Liver (tissue), 9 donors: ENCODE results near the gene PLPPR2. TPM values are rescaled to one million over a fixed set of nuclear protein-coding genes. Genes with fewer than 3 reads are reported as not detected.
"Not testable (repeated sequence)": the region's sequence is repeated elsewhere in the genome, so short reads cannot be mapped to it uniquely, and the experiment has no call there.

Experiments
- DNase-seq: peaks from one replicate; pipeline ENCODE4 v3.0.0-alpha.2; 2017; ENCODE audit warnings: low spot score
- H3K27ac ChIP-seq, 2 donors: one replicate each; pipeline ENCODE4 v1.7.0; 2013; ENCODE audit warnings: inconsistent platforms in 2 of 2, low read length in 2 of 2, control low read depth in 1 of 2, low read depth in 1 of 2, mild to moderate bottlenecking in 1 of 2
- H3K27me3 ChIP-seq, 4 donors: one replicate each; pipeline versions ENCODE4 v1.6.1 to v1.7.0; 2013; ENCODE audit warnings: low read length in 3 of 4, inconsistent platforms in 1 of 4, mild to moderate bottlenecking in 1 of 4, moderate library complexity in 1 of 4; ENCODE audit not compliant: control insufficient read depth in 4 of 4, insufficient read depth in 4 of 4
- H3K36me3 ChIP-seq, 4 donors: one replicate each; pipeline versions ENCODE4 v1.6.1 to v1.7.0; 2013; ENCODE audit warnings: low read length in 3 of 4, mild to moderate bottlenecking in 3 of 4, low read depth in 1 of 4, moderate library complexity in 1 of 4; ENCODE audit not compliant: control insufficient read depth in 4 of 4, insufficient read depth in 3 of 4
- H3K4me1 ChIP-seq, 4 donors: one replicate each; pipeline versions ENCODE4 v1.6.1 to v1.7.0; 2013; ENCODE audit warnings: low read length in 3 of 4, mild to moderate bottlenecking in 3 of 4, moderate library complexity in 1 of 4; ENCODE audit not compliant: control insufficient read depth in 4 of 4, insufficient read depth in 4 of 4
- H3K4me3 ChIP-seq, 3 donors: one replicate each; pipeline versions ENCODE4 v1.6.1 to v1.7.0; 2013; ENCODE audit warnings: low read length in 3 of 3, control low read depth in 1 of 3, low read depth in 1 of 3, mild to moderate bottlenecking in 1 of 3
- H3K9ac ChIP-seq, 2 donors: one replicate each; pipeline ENCODE4 v1.7.0; 2013; ENCODE audit warnings: low read length in 2 of 2, mild to moderate bottlenecking in 2 of 2, moderate library complexity in 2 of 2, control low read depth in 1 of 2, low read depth in 1 of 2
- H3K9me3 ChIP-seq, 4 donors: one replicate each; pipeline versions ENCODE4 v1.6.1 to v1.7.0; 2013; ENCODE audit warnings: low read length in 3 of 4; ENCODE audit not compliant: control insufficient read depth in 4 of 4
- EGR1 ChIP-seq, 2 donors: IDR thresholded peaks; 2 replicates each; pipeline ENCODE4 v1.6.1; 2016 to 2018; ENCODE audit warnings: antibody characterized with exemption in 2 of 2, low read depth in 2 of 2
- FOXA2 ChIP-seq: IDR thresholded peaks from 2 replicates; pipeline ENCODE4 v1.6.1; 2016; ENCODE audit warnings: antibody characterized with exemption
- GABPA ChIP-seq, 2 donors: IDR thresholded peaks in 1 of 2; conservative IDR thresholded peaks in 1 of 2; 2 replicates each; pipeline ENCODE4 v1.6.1; 2016; ENCODE audit warnings: antibody characterized with exemption in 2 of 2, mild to moderate bottlenecking in 1 of 2, moderate library complexity in 1 of 2
- HNF4A ChIP-seq, 2 donors: conservative IDR thresholded peaks; 2 replicates each; pipeline ENCODE4 v1.6.1; 2016; ENCODE audit warnings: antibody characterized with exemption in 2 of 2, mild to moderate bottlenecking in 2 of 2
- HNF4G ChIP-seq: IDR thresholded peaks from 2 replicates; pipeline ENCODE4 v1.6.1; 2016; ENCODE audit warnings: antibody characterized with exemption
- JUND ChIP-seq, 2 donors: IDR thresholded peaks; 2 replicates each; pipeline ENCODE4 v1.6.1; 2016; ENCODE audit warnings: antibody characterized with exemption in 2 of 2
- NR2F2 ChIP-seq: IDR thresholded peaks from 2 replicates; pipeline ENCODE4 v1.6.1; 2016; ENCODE audit warnings: antibody characterized with exemption
- RAD21 ChIP-seq, 2 donors: IDR thresholded peaks; 2 replicates each; pipeline ENCODE4 v1.6.1; 2016; ENCODE audit warnings: antibody characterized with exemption in 2 of 2, mild to moderate bottlenecking in 2 of 2
- RXRA ChIP-seq, 2 donors: IDR thresholded peaks; 2 replicates each; pipeline ENCODE4 v1.6.1; 2017 to 2018; ENCODE audit warnings: antibody characterized with exemption in 2 of 2, mild to moderate bottlenecking in 1 of 2
- SP1 ChIP-seq: IDR thresholded peaks from 2 replicates; pipeline ENCODE4 v1.6.1; 2018; ENCODE audit warnings: antibody characterized with exemption, mild to moderate bottlenecking
- TAF1 ChIP-seq: conservative IDR thresholded peaks from 2 replicates; pipeline ENCODE4 v1.6.1; 2016; ENCODE audit warnings: antibody characterized with exemption, mild to moderate bottlenecking
- YY1 ChIP-seq: IDR thresholded peaks from 2 replicates; pipeline ENCODE4 v1.6.1; 2016; ENCODE audit warnings: antibody characterized with exemption, mild to moderate bottlenecking
- WGBS: extraction: QIAGEN DNeasy Blood & Tissue Kit; methylation state at CpG from one replicate; pipeline ENCODE4 v1.1.7; 2013; 5-methylcytosine and 5-hydroxymethylcytosine counted together
- polyA plus RNA-seq, 2 donors: library from polyadenylated mRNA; stranded (reverse) in 1 of 2; unstranded in 1 of 2; fragments of 200-250 nt in 1 of 2; fragments of >200 nt in 1 of 2; fragmentation: Nextera tagmentation in 1 of 2; extraction: Ambion mirVana in 1 of 2; gene quantifications; one replicate each; pipeline versions ENCODE4 v1.2.1 to v1.2.3, GENCODE V29; 2013 to 2015
- total RNA-seq, 2 donors: library from RNA; depleted of rRNA; stranded (reverse); fragments of >200 nt; gene quantifications; one replicate each; pipeline ENCODE4 v1.2.3, GENCODE V29; 2014
- TF ChIP-seq, protein P1 (sequence below): fragments of 150-350 bp; IDR thresholded peaks from 2 replicates; pipeline ENCODE4 v1.5.1; 2017; ENCODE audit warnings: improper control_type of control experiment, low read depth, low read length; ENCODE audit not compliant: missing input control
- TF ChIP-seq, protein P2 (sequence below): IDR thresholded peaks from 2 replicates; pipeline ENCODE4 v1.6.1; 2016; ENCODE audit warnings: antibody characterized with exemption
- TF ChIP-seq, protein P3 (sequence below): IDR thresholded peaks from 2 replicates; pipeline ENCODE4 v1.6.1; 2016; ENCODE audit warnings: antibody characterized with exemption, mild to moderate bottlenecking
- donor health status: healthy.
- donor health status: healthy.
- donor health status: healthy.
- donor health status: healthy.
- donor health status: healthy.

Gene PLPPR2
- total and polyA plus RNA-seq, 4 donors = 1.3 to 12.6 (median 7.3) TPM

DNA sequence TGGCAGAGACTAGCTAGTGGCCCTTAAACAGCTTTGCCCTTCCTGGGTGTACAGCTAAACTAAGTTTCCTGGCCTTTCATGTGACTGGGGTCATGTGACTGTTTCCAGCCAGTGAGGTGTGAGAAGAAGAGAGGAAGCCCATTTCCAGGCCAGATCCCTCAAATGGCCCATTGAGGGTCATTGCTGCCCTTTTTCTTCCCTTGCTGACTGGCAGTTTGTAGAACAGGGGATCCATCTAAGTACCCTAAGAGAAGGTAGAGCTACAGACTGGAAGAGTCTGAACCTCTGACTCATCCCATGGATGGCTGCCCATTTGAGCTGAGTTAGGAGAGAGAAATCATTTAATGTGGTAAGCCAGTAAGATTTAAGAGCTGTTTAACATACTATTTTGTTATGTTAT, 22.0 kb downstream of the PLPPR2 start:
- peak overlapping the region in 1 of 2 donors; percentile 9 for H3K27ac ChIP-seq
- H3K27me3 ChIP-seq = no peaks in the 10 kb centered on the region
- no peaks in the 10 kb centered on the region for H3K36me3 ChIP-seq
- peaks cover 8 to 55% (median 33%) of the 10 kb centered on the region in 4 donors for H3K4me1 ChIP-seq
- no peak for TF ChIP-seq YY1
- no peak for TF ChIP-seq RXRA (IDR thresholded peaks at IDR 0.05)
- TF ChIP-seq TAF1 = no peak
- TF ChIP-seq NR2F2 = no peak
- no peak for TF ChIP-seq SP1
- peak in 1 of 2 donors; percentile 67 for TF ChIP-seq JUND (IDR thresholded peaks at IDR 0.05)
- DNase-seq = no peak
- H3K9me3 ChIP-seq = no peaks in the 10 kb centered on the region
- no peak overlapping the region for H3K4me3 ChIP-seq
- no peak overlapping the region for H3K9ac ChIP-seq

DNA sequence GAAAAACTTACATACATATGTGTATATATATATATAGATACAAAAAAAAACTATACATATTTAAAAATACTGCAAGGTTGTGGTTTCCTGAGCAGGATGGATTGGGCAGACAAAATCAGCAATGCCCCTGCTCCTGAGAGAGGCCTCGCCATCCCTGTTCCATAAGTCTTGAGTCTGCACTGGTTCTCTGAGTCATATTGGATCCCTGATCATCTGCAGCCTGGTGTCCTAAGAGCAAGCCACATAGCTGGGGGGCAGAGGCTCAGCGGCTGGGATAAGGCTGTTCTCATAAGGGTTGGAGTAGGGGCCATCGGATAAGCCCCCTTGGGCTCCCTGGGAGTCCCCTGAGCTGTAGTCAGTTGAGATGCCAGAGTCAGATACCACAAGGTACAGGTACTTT, 22.5 kb downstream of the PLPPR2 start:
- no peaks in the 10 kb centered on the region for H3K9me3 ChIP-seq
- peaks cover 8 to 56% (median 34%) of the 10 kb centered on the region in 4 donors for H3K4me1 ChIP-seq
- WGBS = 97% methylated on average over 3 of the region's 3 CpGs
- no peak overlapping the region for H3K4me3 ChIP-seq
- H3K27me3 ChIP-seq = no peaks in the 10 kb centered on the region
- no peaks in the 10 kb centered on the region for H3K36me3 ChIP-seq
- no peak overlapping the region for H3K9ac ChIP-seq
- peak overlapping the region in 1 of 2 donors; percentile 46 for H3K27ac ChIP-seq
- no peak for TF ChIP-seq JUND (IDR thresholded peaks at IDR 0.05)
- no peak for DNase-seq

DNA sequence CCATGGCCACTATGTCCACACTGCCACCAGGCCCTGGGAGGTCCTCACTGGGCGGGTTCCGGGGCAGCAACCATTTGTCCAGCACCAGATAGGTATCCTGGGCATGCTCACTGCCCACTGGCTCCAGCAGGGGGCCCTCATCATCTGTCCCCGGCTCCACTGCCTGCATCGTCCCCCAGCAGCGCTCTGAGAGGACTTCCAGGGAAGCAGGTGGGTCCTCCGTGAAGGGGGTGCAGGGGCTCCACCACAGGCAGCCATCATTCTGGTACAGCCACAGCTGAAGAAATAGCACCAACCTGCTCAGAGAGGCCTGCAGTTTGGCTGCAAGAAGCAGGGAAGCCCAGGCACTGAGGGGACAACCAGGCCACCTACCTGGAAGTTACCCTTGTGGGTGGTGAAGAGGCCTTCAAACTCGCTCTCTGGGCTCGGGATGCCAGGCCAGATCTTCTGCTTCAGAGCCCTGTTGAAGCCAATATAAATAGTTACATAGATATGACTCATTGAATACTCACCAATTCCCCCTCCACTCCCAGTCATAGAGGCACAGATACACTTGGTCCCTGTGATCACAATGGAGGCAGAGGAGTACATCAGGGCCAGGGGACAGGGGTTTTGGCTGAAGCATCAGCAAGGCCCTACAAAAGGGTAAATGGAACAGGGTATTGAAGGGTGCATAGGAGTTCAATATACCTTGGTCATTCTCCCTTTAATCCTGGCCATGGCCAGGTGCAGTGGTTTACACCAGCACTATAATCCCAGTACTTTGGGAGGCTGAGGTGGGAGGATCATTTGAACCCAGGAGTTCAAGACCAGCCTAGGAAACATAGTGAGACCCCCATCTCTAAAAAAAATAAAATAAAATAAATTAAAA, 23.3 kb downstream of the PLPPR2 start:
- WGBS = 60% methylated on average over 8 of the region's 8 CpGs
- Histone ChIP-seq H3K9ac (no peak overlapping the region), H3K4me3 (no peak overlapping the region), H3K4me1 (peaks cover 8 to 61% (median 37%) of the 10 kb centered on the region in 4 donors), H3K27ac (peak overlapping the region; percentile 1 to 46), H3K27me3 (no peaks in the 10 kb centered on the region), H3K9me3 (no peaks in the 10 kb centered on the region), H3K36me3 (no peaks in the 10 kb centered on the region)
- TF ChIP-seq JUND (IDR thresholded peaks at IDR 0.05) (peak in 1 of 2 donors; percentile 81), HNF4A (conservative IDR thresholded peaks at IDR 0.05) (no peak), RAD21 (IDR thresholded peaks at IDR 0.05) (peak; percentile 41 to 71), TAF1 (no peak), HNF4G (no peak), EGR1 (IDR thresholded peaks at IDR 0.05; ENCODE audit: low read depth in 2 of 2) (no peak), FOXA2 (no peak), GABPA (IDR thresholded peaks at IDR 0.05 in 1 of 2, conservative IDR thresholded peaks at IDR 0.05 in 1 of 2) (no peak), YY1 (peak; percentile 22), RXRA (IDR thresholded peaks at IDR 0.05) (no peak)
- TF ChIP-seq, protein P1, sequence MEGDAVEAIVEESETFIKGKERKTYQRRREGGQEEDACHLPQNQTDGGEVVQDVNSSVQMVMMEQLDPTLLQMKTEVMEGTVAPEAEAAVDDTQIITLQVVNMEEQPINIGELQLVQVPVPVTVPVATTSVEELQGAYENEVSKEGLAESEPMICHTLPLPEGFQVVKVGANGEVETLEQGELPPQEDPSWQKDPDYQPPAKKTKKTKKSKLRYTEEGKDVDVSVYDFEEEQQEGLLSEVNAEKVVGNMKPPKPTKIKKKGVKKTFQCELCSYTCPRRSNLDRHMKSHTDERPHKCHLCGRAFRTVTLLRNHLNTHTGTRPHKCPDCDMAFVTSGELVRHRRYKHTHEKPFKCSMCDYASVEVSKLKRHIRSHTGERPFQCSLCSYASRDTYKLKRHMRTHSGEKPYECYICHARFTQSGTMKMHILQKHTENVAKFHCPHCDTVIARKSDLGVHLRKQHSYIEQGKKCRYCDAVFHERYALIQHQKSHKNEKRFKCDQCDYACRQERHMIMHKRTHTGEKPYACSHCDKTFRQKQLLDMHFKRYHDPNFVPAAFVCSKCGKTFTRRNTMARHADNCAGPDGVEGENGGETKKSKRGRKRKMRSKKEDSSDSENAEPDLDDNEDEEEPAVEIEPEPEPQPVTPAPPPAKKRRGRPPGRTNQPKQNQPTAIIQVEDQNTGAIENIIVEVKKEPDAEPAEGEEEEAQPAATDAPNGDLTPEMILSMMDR = peak; percentile 41
- TF ChIP-seq, protein P2, sequence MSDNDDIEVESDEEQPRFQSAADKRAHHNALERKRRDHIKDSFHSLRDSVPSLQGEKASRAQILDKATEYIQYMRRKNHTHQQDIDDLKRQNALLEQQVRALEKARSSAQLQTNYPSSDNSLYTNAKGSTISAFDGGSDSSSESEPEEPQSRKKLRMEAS = no peak
- TF ChIP-seq, protein P3, sequence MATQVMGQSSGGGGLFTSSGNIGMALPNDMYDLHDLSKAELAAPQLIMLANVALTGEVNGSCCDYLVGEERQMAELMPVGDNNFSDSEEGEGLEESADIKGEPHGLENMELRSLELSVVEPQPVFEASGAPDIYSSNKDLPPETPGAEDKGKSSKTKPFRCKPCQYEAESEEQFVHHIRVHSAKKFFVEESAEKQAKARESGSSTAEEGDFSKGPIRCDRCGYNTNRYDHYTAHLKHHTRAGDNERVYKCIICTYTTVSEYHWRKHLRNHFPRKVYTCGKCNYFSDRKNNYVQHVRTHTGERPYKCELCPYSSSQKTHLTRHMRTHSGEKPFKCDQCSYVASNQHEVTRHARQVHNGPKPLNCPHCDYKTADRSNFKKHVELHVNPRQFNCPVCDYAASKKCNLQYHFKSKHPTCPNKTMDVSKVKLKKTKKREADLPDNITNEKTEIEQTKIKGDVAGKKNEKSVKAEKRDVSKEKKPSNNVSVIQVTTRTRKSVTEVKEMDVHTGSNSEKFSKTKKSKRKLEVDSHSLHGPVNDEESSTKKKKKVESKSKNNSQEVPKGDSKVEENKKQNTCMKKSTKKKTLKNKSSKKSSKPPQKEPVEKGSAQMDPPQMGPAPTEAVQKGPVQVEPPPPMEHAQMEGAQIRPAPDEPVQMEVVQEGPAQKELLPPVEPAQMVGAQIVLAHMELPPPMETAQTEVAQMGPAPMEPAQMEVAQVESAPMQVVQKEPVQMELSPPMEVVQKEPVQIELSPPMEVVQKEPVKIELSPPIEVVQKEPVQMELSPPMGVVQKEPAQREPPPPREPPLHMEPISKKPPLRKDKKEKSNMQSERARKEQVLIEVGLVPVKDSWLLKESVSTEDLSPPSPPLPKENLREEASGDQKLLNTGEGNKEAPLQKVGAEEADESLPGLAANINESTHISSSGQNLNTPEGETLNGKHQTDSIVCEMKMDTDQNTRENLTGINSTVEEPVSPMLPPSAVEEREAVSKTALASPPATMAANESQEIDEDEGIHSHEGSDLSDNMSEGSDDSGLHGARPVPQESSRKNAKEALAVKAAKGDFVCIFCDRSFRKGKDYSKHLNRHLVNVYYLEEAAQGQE = no peak
- peak; percentile 70 for DNase-seq

DNA sequence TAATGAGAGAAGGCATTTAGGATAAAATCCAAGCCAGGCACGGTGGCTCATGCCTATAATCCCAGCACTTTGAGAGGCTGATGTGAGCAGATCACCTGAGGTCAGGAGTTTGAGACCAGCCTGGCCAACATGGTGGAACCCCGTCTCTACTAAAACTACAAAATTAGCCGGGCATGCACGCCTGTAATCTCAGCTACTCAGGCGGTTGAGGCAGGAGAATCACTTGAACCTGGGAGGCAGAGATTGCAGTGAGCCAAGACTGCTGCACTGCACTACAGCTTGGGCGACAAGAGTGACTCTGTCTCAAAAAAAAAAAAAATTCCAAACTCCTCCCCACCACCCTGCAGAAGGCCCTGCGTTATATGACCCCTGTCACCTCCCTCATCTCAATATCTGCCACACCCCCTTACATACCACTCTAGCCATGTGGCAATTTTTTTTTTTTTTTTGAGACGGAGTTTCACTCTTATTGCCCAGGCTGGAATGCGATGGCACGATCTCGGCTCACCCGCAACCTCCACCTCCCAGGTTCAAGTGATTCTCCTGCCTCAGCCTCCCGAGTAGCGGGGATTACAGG, 24.1 kb downstream of the PLPPR2 start:
- not testable (repeated sequence) for H3K36me3 ChIP-seq, H3K9ac ChIP-seq, H3K4me3 ChIP-seq, H3K27me3 ChIP-seq, DNase-seq, H3K9me3 ChIP-seq, H3K27ac ChIP-seq
- 93% methylated on average over 14 of the region's 14 CpGs for WGBS
- peaks cover 8 to 60% (median 33%) of the 10 kb centered on the region in 4 donors for H3K4me1 ChIP-seq
